HL-60 (cell line): ENCODE results near the gene USP20.

Source experiments
- DNase-seq, 2 experiments: peaks; one replicate each; pipeline ENCODE4 v3.0.0-alpha.2; 2010 to 2020; ENCODE audit warnings: low read depth in 1 of 2, low spot score in 1 of 2
- H3K27ac ChIP-seq: fragments of 250-450 bp; sonication (Bioruptor Pico); replicated peaks from 2 replicates; pipeline ENCODE4 v1.5.1; 2020; ENCODE audit warnings: mild to moderate bottlenecking, moderate library complexity
- H3K27me3 ChIP-seq: fragments of 250-450 bp; sonication (Bioruptor Pico); 2 replicates; pipeline ENCODE4 v1.5.1; 2021; ENCODE audit warnings: mild to moderate bottlenecking, moderate library complexity; ENCODE audit not compliant: insufficient read depth, poor library complexity, severe bottlenecking
- H3K4me3 ChIP-seq: replicated peaks from 2 replicates; pipeline ENCODE4 v1.5.1; 2011; ENCODE audit warnings: mild to moderate bottlenecking, control low read depth, low read length; ENCODE audit not compliant: insufficient read depth
- GABPA ChIP-seq: IDR thresholded peaks from 2 replicates; pipeline ENCODE4 v1.6.1; 2012; ENCODE audit warnings: low read depth
- POLR2AphosphoS5 ChIP-seq: IDR thresholded peaks from 2 replicates; pipeline ENCODE4 v1.6.1; 2012; ENCODE audit warnings: low read depth
- REST ChIP-seq: IDR thresholded peaks from 2 replicates; pipeline ENCODE4 v1.6.1; 2012; ENCODE audit warnings: low read depth; ENCODE audit not compliant: insufficient replicate concordance
- SPI1 ChIP-seq: IDR thresholded peaks from 2 replicates; pipeline ENCODE4 v1.6.1; 2012; ENCODE audit warnings: low read depth, mild to moderate bottlenecking, borderline replicate concordance
- TF ChIP-seq, protein P1 (sequence below): IDR thresholded peaks from one replicate; pipeline ENCODE4 v1.5.1; 2011; ENCODE audit warnings: low read length, control low read depth, inconsistent platforms; ENCODE audit not compliant: insufficient read depth

Gene USP20

DNA sequence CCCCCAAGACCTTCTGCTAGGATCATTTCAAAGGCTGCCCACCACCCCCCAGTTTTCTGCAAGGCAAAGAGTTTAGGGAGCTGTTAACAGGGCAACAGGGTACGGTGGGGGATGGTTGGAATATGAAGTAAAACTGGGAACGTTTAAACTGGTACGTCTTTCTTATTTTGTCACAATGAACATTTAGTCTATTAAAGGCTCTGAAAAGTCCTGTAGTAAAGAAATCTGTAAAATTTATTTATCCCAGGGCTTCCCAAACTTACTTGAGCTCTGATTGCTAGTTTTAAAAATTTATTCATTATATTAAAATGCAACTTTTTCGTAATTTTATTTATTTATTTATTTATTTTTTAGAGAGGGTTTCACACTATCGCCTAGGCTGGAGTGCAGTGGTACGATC, 62.0 kb downstream of the USP20 start:
- no peak for DNase-seq
- no peak overlapping the region for H3K4me3 ChIP-seq
- H3K27me3 ChIP-seq: no peaks in the 10 kb centered on the region
- no peak overlapping the region for H3K27ac ChIP-seq
- no peak for TF ChIP-seq POLR2AphosphoS5
- no peak for TF ChIP-seq SPI1
- TF ChIP-seq, protein P1, sequence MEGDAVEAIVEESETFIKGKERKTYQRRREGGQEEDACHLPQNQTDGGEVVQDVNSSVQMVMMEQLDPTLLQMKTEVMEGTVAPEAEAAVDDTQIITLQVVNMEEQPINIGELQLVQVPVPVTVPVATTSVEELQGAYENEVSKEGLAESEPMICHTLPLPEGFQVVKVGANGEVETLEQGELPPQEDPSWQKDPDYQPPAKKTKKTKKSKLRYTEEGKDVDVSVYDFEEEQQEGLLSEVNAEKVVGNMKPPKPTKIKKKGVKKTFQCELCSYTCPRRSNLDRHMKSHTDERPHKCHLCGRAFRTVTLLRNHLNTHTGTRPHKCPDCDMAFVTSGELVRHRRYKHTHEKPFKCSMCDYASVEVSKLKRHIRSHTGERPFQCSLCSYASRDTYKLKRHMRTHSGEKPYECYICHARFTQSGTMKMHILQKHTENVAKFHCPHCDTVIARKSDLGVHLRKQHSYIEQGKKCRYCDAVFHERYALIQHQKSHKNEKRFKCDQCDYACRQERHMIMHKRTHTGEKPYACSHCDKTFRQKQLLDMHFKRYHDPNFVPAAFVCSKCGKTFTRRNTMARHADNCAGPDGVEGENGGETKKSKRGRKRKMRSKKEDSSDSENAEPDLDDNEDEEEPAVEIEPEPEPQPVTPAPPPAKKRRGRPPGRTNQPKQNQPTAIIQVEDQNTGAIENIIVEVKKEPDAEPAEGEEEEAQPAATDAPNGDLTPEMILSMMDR: no peak
- no peak for TF ChIP-seq REST
- no peak for TF ChIP-seq GABPA

DNA sequence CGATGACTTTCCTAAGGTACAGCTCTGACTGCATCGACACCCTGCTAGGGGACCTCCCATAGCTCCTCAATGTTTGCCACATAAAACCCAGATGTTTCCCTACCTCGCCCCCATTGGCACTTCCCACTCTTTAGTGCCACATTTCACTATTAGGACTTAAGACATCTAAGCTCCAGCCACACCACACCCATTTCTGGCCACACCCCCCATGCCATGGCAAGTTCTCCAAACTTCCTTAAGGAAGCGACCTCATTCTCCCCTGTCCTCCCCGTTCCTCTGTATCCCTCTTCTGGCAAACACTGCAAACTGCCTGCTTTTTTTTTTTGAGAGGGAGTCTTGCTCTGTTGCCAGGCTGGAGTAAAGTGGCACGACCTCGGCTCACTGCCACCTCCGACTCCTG, 62.9 kb downstream of the USP20 start:
- Histone ChIP-seq H3K27me3 (no peaks in the 10 kb centered on the region), H3K4me3 (no peak overlapping the region), H3K27ac (no peak overlapping the region)
- DNase-seq: no peak
- TF ChIP-seq SPI1 (no peak), REST (no peak), POLR2AphosphoS5 (no peak), GABPA (no peak)
- TF ChIP-seq, protein P1: no peak

- no peak for DNase-seq
- no peaks in the 10 kb centered on the region for H3K27me3 ChIP-seq
- no peak overlapping the region for H3K4me3 ChIP-seq
- no peak overlapping the region for H3K27ac ChIP-seq
- TF ChIP-seq REST (no peak), GABPA (no peak), SPI1 (no peak), POLR2AphosphoS5 (no peak)
- TF ChIP-seq, protein P1: no peak
Measured at GRCh38 chr9:129899620-129900019, 64.4 kb downstream of the USP20 start.
